ENCODE results near the gene VPS52.

VPS52 gene

GRCh38 chr6:33313709-33314514 is 42.2 kb upstream of the VPS52 start, which contains the start of gene TAPBP:
Gene TAPBP, minus strand, starts transcription at chr6:33314078. Its CDS starts 37 bp downstream, at chr6:33314041.
- Mint-ChIP-seq H3K4me3 (peak within 1 kb of the TSS; percentile 99), H3K36me3 (ENCODE audit: low read depth) (peaks cover 76% of the 10 kb centered on the region), H3K4me1 (ENCODE audit: low read depth) (peaks cover 61% of the 10 kb centered on the region), H3K27ac (peak within 1 kb of the TSS; percentile 99), H3K27me3 (no peaks in the 10 kb centered on the region), H3K9me3 (no peaks in the 10 kb centered on the region)
- DNase-seq: peak; percentile 88

GRCh38 chr6:33313105-33313708 is 41.5 kb upstream of the VPS52 start:
- DNase-seq: peak; percentile 76
- no peaks in the 10 kb centered on the region for H3K9me3 Mint-ChIP-seq
- H3K27ac Mint-ChIP-seq: peak overlapping the region; percentile 99
- no peaks in the 10 kb centered on the region for H3K27me3 Mint-ChIP-seq
- peaks cover 61% of the 10 kb centered on the region for H3K4me1 Mint-ChIP-seq (ENCODE audit: low read depth)
- peaks cover 76% of the 10 kb centered on the region for H3K36me3 Mint-ChIP-seq (ENCODE audit: low read depth)
- peak overlapping the region; percentile 99 for H3K4me3 Mint-ChIP-seq

GRCh38 chr6:33312361-33313104 is 40.9 kb upstream of the VPS52 start:
- H3K27ac Mint-ChIP-seq: peak overlapping the region; percentile 99
- H3K36me3 Mint-ChIP-seq (ENCODE audit: low read depth): peaks cover 76% of the 10 kb centered on the region
- H3K4me3 Mint-ChIP-seq: peak overlapping the region; percentile 99
- peaks cover 62% of the 10 kb centered on the region for H3K4me1 Mint-ChIP-seq (ENCODE audit: low read depth)
- no peaks in the 10 kb centered on the region for H3K9me3 Mint-ChIP-seq
- DNase-seq: peak; percentile 79
- no peaks in the 10 kb centered on the region for H3K27me3 Mint-ChIP-seq

- Mint-ChIP-seq H3K27me3 (no peaks in the 10 kb centered on the region), H3K4me3 (no peak overlapping the region), H3K9me3 (no peaks in the 10 kb centered on the region), H3K27ac (peak overlapping the region; percentile 74), H3K4me1 (ENCODE audit: low read depth) (peaks cover 53% of the 10 kb centered on the region), H3K36me3 (ENCODE audit: low read depth) (peaks cover 91% of the 10 kb centered on the region)
- no peak for DNase-seq
Observed at GRCh38 chr6:33306356-33306755, 34.7 kb upstream of the VPS52 start.

GRCh38 chr6:33305052-33305451 is 33.4 kb upstream of the VPS52 start:
- Mint-ChIP-seq H3K9me3 (no peaks in the 10 kb centered on the region), H3K27me3 (no peaks in the 10 kb centered on the region), H3K4me3 (no peak overlapping the region), H3K36me3 (ENCODE audit: low read depth) (peaks cover 93% of the 10 kb centered on the region), H3K27ac (peak overlapping the region; percentile 74), H3K4me1 (ENCODE audit: low read depth) (peaks cover 54% of the 10 kb centered on the region)
- DNase-seq: no peak

- peaks cover 93% of the 10 kb centered on the region for H3K36me3 Mint-ChIP-seq (ENCODE audit: low read depth)
- H3K9me3 Mint-ChIP-seq: no peaks in the 10 kb centered on the region
- no peak for DNase-seq
- peaks cover 61% of the 10 kb centered on the region for H3K4me1 Mint-ChIP-seq (ENCODE audit: low read depth)
- H3K27me3 Mint-ChIP-seq: no peaks in the 10 kb centered on the region
- no peak overlapping the region for H3K4me3 Mint-ChIP-seq
- peak overlapping the region; percentile 65 for H3K27ac Mint-ChIP-seq
Observed at GRCh38 chr6:33304216-33304615, 32.5 kb upstream of the VPS52 start.

GRCh38 chr6:33301877-33302276 is 30.2 kb upstream of the VPS52 start:
- Mint-ChIP-seq H3K9me3 (no peaks in the 10 kb centered on the region), H3K27me3 (no peaks in the 10 kb centered on the region), H3K4me3 (no peak overlapping the region), H3K27ac (peak overlapping the region; percentile 64), H3K4me1 (ENCODE audit: low read depth) (peaks cover 57% of the 10 kb centered on the region), H3K36me3 (ENCODE audit: low read depth) (peaks cover 77% of the 10 kb centered on the region)
- DNase-seq: no peak

GRCh38 chr6:33299237-33299944 is 27.7 kb upstream of the VPS52 start:
- Mint-ChIP-seq H3K27me3 (no peaks in the 10 kb centered on the region), H3K4me1 (ENCODE audit: low read depth) (peaks cover 42% of the 10 kb centered on the region), H3K36me3 (ENCODE audit: low read depth) (peaks cover 71% of the 10 kb centered on the region), H3K9me3 (no peaks in the 10 kb centered on the region), H3K4me3 (peak overlapping the region; percentile 91), H3K27ac (peak overlapping the region; percentile 99)
- peak; percentile 95 for DNase-seq

- Mint-ChIP-seq H3K4me3 (peak within 1 kb of the TSS; percentile 91), H3K27ac (peak within 1 kb of the TSS; percentile 99), H3K9me3 (no peaks in the 10 kb centered on the region), H3K27me3 (no peaks in the 10 kb centered on the region), H3K36me3 (ENCODE audit: low read depth) (peaks cover 70% of the 10 kb centered on the region), H3K4me1 (ENCODE audit: low read depth) (peaks cover 37% of the 10 kb centered on the region)
- DNase-seq: no peak
Observed at GRCh38 chr6:33298773-33299236, 27.1 kb upstream of the VPS52 start, which contains the start of gene RGL2. Gene RGL2, minus strand, starts transcription at chr6:33298942. Its CDS starts 332 bp downstream, at chr6:33298610.

GRCh38 chr6:33297956-33298772 is 26.5 kb upstream of the VPS52 start:
- peak overlapping the region; percentile 91 for H3K4me3 Mint-ChIP-seq
- H3K9me3 Mint-ChIP-seq: no peaks in the 10 kb centered on the region
- peak; percentile 67 for DNase-seq
- peaks cover 33% of the 10 kb centered on the region for H3K4me1 Mint-ChIP-seq (ENCODE audit: low read depth)
- peaks cover 68% of the 10 kb centered on the region for H3K36me3 Mint-ChIP-seq (ENCODE audit: low read depth)
- no peaks in the 10 kb centered on the region for H3K27me3 Mint-ChIP-seq
- peak overlapping the region; percentile 99 for H3K27ac Mint-ChIP-seq

- H3K4me1 Mint-ChIP-seq (ENCODE audit: low read depth): peaks cover 35% of the 10 kb centered on the region
Observed at GRCh38 chr6:33297406-33297955, 25.8 kb upstream of the VPS52 start.

GRCh38 chr6:33296797-33297405 is 25.2 kb upstream of the VPS52 start:
- no peaks in the 10 kb centered on the region for H3K27me3 Mint-ChIP-seq

More at GRCh38 chr6:33297406-33297955, 25.8 kb upstream of the VPS52 start:
- Mint-ChIP-seq H3K36me3 (ENCODE audit: low read depth) (peaks cover 70% of the 10 kb centered on the region), H3K4me3 (peak overlapping the region; percentile 67), H3K9me3 (no peaks in the 10 kb centered on the region), H3K27me3 (no peaks in the 10 kb centered on the region), H3K27ac (peak overlapping the region; percentile 85)
- DNase-seq: no peak

More at GRCh38 chr6:33296797-33297405, 25.2 kb upstream of the VPS52 start:
- peak overlapping the region; percentile 85 for H3K27ac Mint-ChIP-seq
- no peak for DNase-seq
- peaks cover 70% of the 10 kb centered on the region for H3K36me3 Mint-ChIP-seq (ENCODE audit: low read depth)
- no peaks in the 10 kb centered on the region for H3K9me3 Mint-ChIP-seq
- H3K4me3 Mint-ChIP-seq: peak overlapping the region; percentile 67
- peaks cover 35% of the 10 kb centered on the region for H3K4me1 Mint-ChIP-seq (ENCODE audit: low read depth)

Data from activated T-cell treated with anti-CD3 and anti-CD28 coated beads, Interleukin-2, amount 50 U/mL, for 24 hours (primary cell).